GM23338 (cell line): ENCODE results near the gene LGALS1. TPM values are rescaled to one million over a fixed set of nuclear protein-coding genes. Genes with fewer than 3 reads are reported as not detected.

ENCODE experiments used
- ATAC-seq: fragments of 200-7000 bp; cut with Tn5 transposase; 3 replicates; pipeline ENCODE4 v1.9.1; 2020
- DNase-seq: peaks from one replicate; pipeline ENCODE4 v3.0.0-alpha.2; 2015; ENCODE audit warnings: low spot score
- H2AFZ ChIP-seq: fragments of 200-600 bp; sonication (generic); 2 replicates; pipeline ENCODE4 v1.8.0; 2016; ENCODE audit warnings: antibody characterized with exemption, mild to moderate bottlenecking, moderate library complexity
- H3F3A ChIP-seq: fragments of 200-600 bp; sonication (generic); replicated peaks from 2 replicates; pipeline ENCODE4 v1.8.0; 2017; ENCODE audit warnings: antibody characterized with exemption, mixed run types, low read depth
- H3K27ac ChIP-seq: fragments of 200-600 bp; sonication (generic); 2 replicates; pipeline ENCODE4 v1.6.1; 2016; ENCODE audit warnings: low read depth
- H3K27me3 ChIP-seq: fragments of 200-600 bp; sonication (generic); 2 replicates; pipeline ENCODE4 v1.8.0; 2016; ENCODE audit warnings: mild to moderate bottlenecking, mixed run types, moderate library complexity; ENCODE audit not compliant: insufficient read depth
- H3K36me3 ChIP-seq: fragments of 200-600 bp; sonication (generic); 2 replicates; pipeline ENCODE4 v1.8.0; 2016; ENCODE audit warnings: mild to moderate bottlenecking; ENCODE audit not compliant: insufficient read depth
- H3K4me1 ChIP-seq: fragments of 200-600 bp; sonication (generic); 2 replicates; pipeline ENCODE4 v1.8.0; 2016; ENCODE audit warnings: mild to moderate bottlenecking, moderate library complexity; ENCODE audit not compliant: insufficient read depth
- H3K4me2 ChIP-seq: fragments of 200-600 bp; sonication (generic); 2 replicates; pipeline ENCODE4 v1.7.1; 2017; ENCODE audit warnings: mixed run types
- H3K4me3 ChIP-seq: fragments of 200-600 bp; sonication (generic); 2 replicates; pipeline ENCODE4 v1.6.1; 2016; ENCODE audit warnings: mixed run types
- H3K79me2 ChIP-seq: fragments of 200-600 bp; sonication (generic); replicated peaks from 2 replicates; pipeline ENCODE4 v1.8.0; 2017; ENCODE audit warnings: mild to moderate bottlenecking; ENCODE audit not compliant: insufficient read depth
- H3K9me2 ChIP-seq: fragments of 200-600 bp; sonication (generic); 2 replicates; pipeline ENCODE4 v1.8.0; 2017; ENCODE audit not compliant: insufficient read depth
- H4K20me1 ChIP-seq: fragments of 200-600 bp; sonication (generic); replicated peaks from 2 replicates; pipeline ENCODE4 v1.8.0; 2017; ENCODE audit warnings: mild to moderate bottlenecking; ENCODE audit not compliant: insufficient read depth
- H3K27ac Mint-ChIP-seq: 2 replicates; pipeline ENCODE4 v1.8.0; 2020; ENCODE audit warnings: inconsistent platforms, mild to moderate bottlenecking, moderate library complexity, mixed read lengths
- H3K27me3 Mint-ChIP-seq: 3 replicates; pipeline ENCODE4 v1.8.0; 2022; ENCODE audit warnings: low read depth, mild to moderate bottlenecking, moderate library complexity, mixed read lengths, inconsistent platforms; ENCODE audit not compliant: insufficient read depth, poor library complexity
- H3K36me3 Mint-ChIP-seq: 3 replicates; pipeline ENCODE4 v1.8.0; 2021; ENCODE audit warnings: low read depth, mild to moderate bottlenecking, inconsistent platforms, moderate library complexity, mixed read lengths
- H3K4me1 Mint-ChIP-seq: 3 replicates; pipeline ENCODE4 v1.8.0; 2020; ENCODE audit warnings: mild to moderate bottlenecking, inconsistent platforms, mixed read lengths
- H3K4me3 Mint-ChIP-seq: 3 replicates; pipeline ENCODE4 v1.8.0; 2021; ENCODE audit warnings: moderate library complexity, mild to moderate bottlenecking, inconsistent platforms, mixed read lengths
- H3K9me3 Mint-ChIP-seq: 3 replicates; pipeline ENCODE4 v1.8.0; 2020; ENCODE audit warnings: moderate library complexity, mild to moderate bottlenecking, inconsistent platforms, mixed read lengths
- CREB1 ChIP-seq: fragments of 250-450 bp; sonication (Bioruptor Pico); IDR thresholded peaks from 2 replicates; pipeline ENCODE4 v1.5.0; 2020; ENCODE audit warnings: low read depth, mild to moderate bottlenecking, moderate library complexity
- CTCF ChIP-seq, 2 experiments: fragments of 200-600 bp in 1 of 2; sonication (generic) in 1 of 2; conservative IDR thresholded peaks; 2 replicates each; pipeline versions ENCODE4 v1.5.1 to v1.6.1; 2016 to 2017; ENCODE audit warnings: antibody characterized with exemption in 2 of 2, low read depth in 2 of 2, mild to moderate bottlenecking in 2 of 2, moderate library complexity in 1 of 2
- ETS1 ChIP-seq: IDR thresholded peaks from 2 replicates; pipeline ENCODE4 v1.6.1; 2016; ENCODE audit warnings: antibody characterized with exemption
- EZH2 ChIP-seq: fragments of 200-600 bp; sonication (generic); IDR thresholded peaks from one replicate; pipeline ENCODE4 v1.8.0; 2017; ENCODE audit warnings: antibody characterized with exemption, mild to moderate bottlenecking, low read depth; ENCODE audit not compliant: unreplicated experiment
- EZH2phosphoT487 ChIP-seq: fragments of 200-600 bp; sonication (generic); IDR thresholded peaks from one replicate; pipeline ENCODE4 v1.8.1; 2018; ENCODE audit warnings: antibody characterized with exemption; ENCODE audit not compliant: unreplicated experiment
- JUNB ChIP-seq: IDR thresholded peaks from one replicate; pipeline ENCODE4 v1.6.1; 2016; ENCODE audit warnings: antibody characterized with exemption; ENCODE audit not compliant: unreplicated experiment
- NANOG ChIP-seq: IDR thresholded peaks from 2 replicates; pipeline ENCODE4 v1.6.1; 2016; ENCODE audit warnings: antibody characterized with exemption, borderline replicate concordance
- POLR2AphosphoS5 ChIP-seq: IDR thresholded peaks from 2 replicates; pipeline ENCODE4 v1.6.1; 2016; ENCODE audit warnings: antibody characterized with exemption, low read depth
- REST ChIP-seq: IDR thresholded peaks from one replicate; pipeline ENCODE4 v1.6.1; 2018; ENCODE audit warnings: antibody characterized with exemption; ENCODE audit not compliant: unreplicated experiment
- STAT1 ChIP-seq: IDR thresholded peaks from one replicate; pipeline ENCODE4 v1.6.1; 2016; ENCODE audit warnings: antibody characterized with exemption; ENCODE audit not compliant: unreplicated experiment
- ZNF114 ChIP-seq: fragments of 250-450 bp; sonication (Bioruptor Pico); IDR thresholded peaks from 2 replicates; pipeline ENCODE4 v1.5.0; 2020; ENCODE audit warnings: mild to moderate bottlenecking, moderate library complexity
- ZNF331 ChIP-seq: fragments of 250-450 bp; sonication (Bioruptor Pico); IDR thresholded peaks from 2 replicates; pipeline ENCODE4 v1.5.0; 2020; ENCODE audit warnings: low read depth, mild to moderate bottlenecking, moderate library complexity
- ZNF462 ChIP-seq: fragments of 250-450 bp; sonication (Bioruptor Pico); IDR thresholded peaks from 2 replicates; pipeline ENCODE4 v1.5.0; 2020; ENCODE audit warnings: mild to moderate bottlenecking, moderate library complexity
- polyA plus RNA-seq: library from polyadenylated mRNA; unstranded; fragments of >200 nt; fragmentation: Nextera tagmentation; extraction: Ambion mirVana; gene quantifications from 2 replicates; pipeline ENCODE4 v1.2.1, GENCODE V29; 2016
- total RNA-seq: library from RNA; depleted of rRNA; stranded (reverse); fragments of >200 nt; shearing (Covaris generic); gene quantifications from 2 replicates; pipeline ENCODE4 v1.2.3, GENCODE V29; 2014

LGALS1 gene
- total and polyA plus RNA-seq, 2 experiments from 2014 or later = 31.2 to 62.5 TPM

- Histone ChIP-seq H3K9me2 (no peaks in the 10 kb centered on the region), H3K79me2 (no peaks in the 10 kb centered on the region), H2AFZ (no peak overlapping the region), H3K4me3 (no peak overlapping the region), H4K20me1 (no peaks in the 10 kb centered on the region), H3K4me1 (no peaks in the 10 kb centered on the region), H3K36me3 (peaks cover 5% of the 10 kb centered on the region; the same call in 1 of the 2 replicates), H3K27me3 (no peaks in the 10 kb centered on the region), H3K4me2 (no peak overlapping the region), H3F3A (no peaks in the 10 kb centered on the region), H3K27ac (no peak overlapping the region)
- H3K4me3 Mint-ChIP-seq = no peak overlapping the region
- no peaks in the 10 kb centered on the region for H3K9me3 Mint-ChIP-seq
- ATAC-seq = peak; percentile 64
- no peak for TF ChIP-seq CREB1
- no peak for TF ChIP-seq ZNF331 (CRISPR knock-in tag)
- no peak for TF ChIP-seq ZNF462 (CRISPR knock-in tag)
- no peak for TF ChIP-seq JUNB
- no peak for TF ChIP-seq ZNF114 (CRISPR knock-in tag)
- no peak for TF ChIP-seq NANOG
- no peak for TF ChIP-seq ETS1
- TF ChIP-seq STAT1 = no peak
- TF ChIP-seq EZH2phosphoT487 = no peak
- no peak for TF ChIP-seq REST
- TF ChIP-seq CTCF (conservative IDR thresholded peaks at IDR 0.05; ENCODE audit: low read depth in 2 of 2) = no peak
- TF ChIP-seq POLR2AphosphoS5 = no peak
- no peak for TF ChIP-seq EZH2
- H3K4me1 Mint-ChIP-seq = peaks cover 8% of the 10 kb centered on the region
- peak overlapping the region; percentile 38; the same call in 1 of the 2 replicates for H3K27ac Mint-ChIP-seq
- peaks cover 44% of the 10 kb centered on the region for H3K36me3 Mint-ChIP-seq
- DNase-seq = no peak
- peaks cover 13% of the 10 kb centered on the region for H3K27me3 Mint-ChIP-seq
Measured at GRCh38 chr22:37708580-37709444, 33.4 kb downstream of the LGALS1 start.
